Measurements from ENCODE around the gene GRAP2.

Gene GRAP2

GRCh38 chr22:39997421-39997820 lies 96.5 kb downstream of the GRAP2 start:
- no peak for DNase-seq

DNA sequence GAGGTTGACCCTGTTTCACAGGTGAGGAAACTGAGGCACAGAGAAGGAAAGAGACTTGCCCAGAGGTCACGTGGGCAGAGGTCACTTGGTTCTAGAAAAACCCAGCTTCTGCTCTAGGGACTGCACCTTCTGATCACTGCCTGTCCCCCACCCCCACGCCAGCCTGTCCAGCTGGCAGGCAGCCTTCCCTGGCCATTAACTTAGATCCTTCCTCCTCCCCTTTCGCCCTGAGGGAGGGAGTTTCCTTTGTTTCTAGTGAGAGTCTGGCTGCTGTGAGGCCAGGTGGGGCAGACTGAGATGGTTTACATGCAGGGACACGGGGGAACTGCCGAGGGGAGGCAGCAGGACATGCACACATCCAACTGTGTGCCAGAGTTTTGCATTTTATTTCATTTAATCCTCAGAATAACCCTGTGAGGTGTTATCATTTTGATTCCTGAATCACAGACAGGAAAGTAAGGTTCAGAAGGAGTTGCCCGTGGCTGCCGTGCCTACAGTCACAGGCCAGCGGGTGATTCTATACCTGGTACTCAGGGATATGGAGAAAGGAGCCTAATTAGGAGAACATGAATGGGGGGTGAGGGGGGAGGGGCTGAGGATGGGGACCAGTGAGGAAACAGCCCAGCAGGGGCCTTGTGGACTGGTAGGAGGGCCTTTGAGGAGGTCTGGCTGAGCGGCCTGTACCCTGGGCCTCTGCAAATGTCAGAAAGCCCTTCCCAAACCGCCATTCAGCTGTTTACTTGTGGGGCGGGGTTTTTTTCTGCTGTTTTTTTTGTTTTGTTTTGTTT lies 97.2 kb downstream of the GRAP2 start:
- peak; percentile 16 for DNase-seq

DNA sequence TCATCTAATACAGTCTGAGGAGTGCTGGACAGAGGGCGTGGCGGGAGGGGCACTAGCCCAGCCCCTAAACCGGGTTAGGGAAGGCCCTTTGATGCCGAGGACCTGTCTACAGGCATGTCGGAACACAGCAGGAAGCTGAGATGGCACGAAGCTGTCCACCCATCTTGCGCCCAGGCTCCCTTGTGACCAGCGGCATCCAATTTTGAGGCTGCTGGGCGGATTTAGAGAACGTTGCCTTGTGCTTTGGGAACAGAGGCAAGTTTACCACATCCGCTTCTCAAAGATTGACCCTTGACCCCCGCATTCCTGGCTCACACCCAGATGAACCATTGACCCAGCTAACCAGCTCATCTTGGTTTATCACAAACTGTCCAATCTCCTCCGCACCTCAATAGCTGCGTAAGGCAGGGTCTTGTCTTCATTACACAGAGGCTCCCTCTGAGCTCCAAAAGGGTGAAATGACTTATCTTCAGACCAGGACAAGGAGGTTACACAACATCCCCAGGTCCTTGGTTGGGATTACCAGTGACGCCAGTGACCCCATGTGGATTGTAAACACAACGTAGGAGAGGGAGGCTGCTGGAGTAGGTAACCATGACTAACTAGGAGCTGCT lies 98.4 kb downstream of the GRAP2 start:
- no peak for DNase-seq

- no peak for DNase-seq
Measured at GRCh38 chr22:40000171-40000570, 99.3 kb downstream of the GRAP2 start.

GRCh38 chr22:40001106-40001505 lies 100.2 kb downstream of the GRAP2 start:
- DNase-seq: no peak

DNA sequence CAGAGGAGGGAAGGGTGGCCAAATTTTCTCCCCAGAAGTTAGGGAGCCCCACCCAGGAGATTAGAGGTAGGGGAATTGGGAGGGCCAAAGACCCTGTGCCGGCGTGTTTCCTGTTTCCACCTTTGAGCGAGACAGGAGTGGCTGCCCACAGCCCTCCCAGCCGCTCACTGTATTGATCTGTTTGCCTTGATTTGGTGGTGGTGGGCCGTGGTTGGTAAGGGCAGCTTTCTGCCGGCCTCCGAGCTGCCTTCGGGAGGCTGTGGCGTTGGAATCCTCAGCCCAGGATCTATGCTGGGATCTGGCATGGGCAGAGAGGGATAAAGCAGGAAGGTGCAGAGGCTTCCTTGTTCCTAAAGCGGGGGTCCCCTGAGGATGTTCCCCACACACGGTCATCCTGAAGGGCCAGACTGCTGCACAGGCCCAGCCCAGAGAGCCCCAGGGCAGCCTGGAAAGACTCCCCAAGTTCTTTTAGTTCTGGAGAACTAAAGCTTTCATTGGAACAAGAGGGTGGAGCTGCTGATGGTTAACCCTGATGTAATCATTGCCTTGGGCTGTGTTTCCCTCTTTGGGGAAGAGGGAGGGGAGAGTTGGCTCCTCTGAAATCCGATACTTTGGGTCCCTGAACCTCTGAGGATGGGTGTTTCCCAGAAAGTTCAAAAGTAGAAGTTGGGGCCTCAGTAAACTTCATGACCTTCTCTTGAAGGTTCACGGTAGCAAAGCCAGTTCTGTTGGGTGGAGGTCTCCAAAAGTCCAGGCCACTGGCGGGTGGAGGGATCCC lies 101.1 kb downstream of the GRAP2 start:
- no peak for DNase-seq

GRCh38 chr22:40002935-40003715 lies 102.2 kb downstream of the GRAP2 start:
- no peak for DNase-seq

GRCh38 chr22:40004836-40005235 lies 104.0 kb downstream of the GRAP2 start:
- no peak for DNase-seq

DNA sequence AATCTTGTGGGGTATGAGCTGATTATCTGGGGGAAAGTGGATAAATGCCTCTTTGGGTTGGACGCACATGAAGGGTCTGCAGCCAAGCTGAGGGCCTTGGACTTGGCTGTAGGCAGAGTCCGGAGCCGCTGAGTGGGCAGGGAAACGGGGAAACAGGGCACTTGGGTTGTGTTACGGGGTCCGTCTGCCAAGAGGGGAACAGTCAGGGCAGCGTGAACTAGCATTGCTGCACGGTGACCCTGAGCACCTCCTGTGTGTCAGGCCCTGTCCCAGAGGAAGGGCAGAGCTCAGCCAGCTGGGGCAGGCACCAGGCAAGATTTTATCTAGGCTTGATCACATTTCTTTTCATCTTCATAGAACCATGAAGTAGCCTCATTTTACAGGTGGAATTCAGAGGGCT lies 105.8 kb downstream of the GRAP2 start:
- DNase-seq: no peak

DNA sequence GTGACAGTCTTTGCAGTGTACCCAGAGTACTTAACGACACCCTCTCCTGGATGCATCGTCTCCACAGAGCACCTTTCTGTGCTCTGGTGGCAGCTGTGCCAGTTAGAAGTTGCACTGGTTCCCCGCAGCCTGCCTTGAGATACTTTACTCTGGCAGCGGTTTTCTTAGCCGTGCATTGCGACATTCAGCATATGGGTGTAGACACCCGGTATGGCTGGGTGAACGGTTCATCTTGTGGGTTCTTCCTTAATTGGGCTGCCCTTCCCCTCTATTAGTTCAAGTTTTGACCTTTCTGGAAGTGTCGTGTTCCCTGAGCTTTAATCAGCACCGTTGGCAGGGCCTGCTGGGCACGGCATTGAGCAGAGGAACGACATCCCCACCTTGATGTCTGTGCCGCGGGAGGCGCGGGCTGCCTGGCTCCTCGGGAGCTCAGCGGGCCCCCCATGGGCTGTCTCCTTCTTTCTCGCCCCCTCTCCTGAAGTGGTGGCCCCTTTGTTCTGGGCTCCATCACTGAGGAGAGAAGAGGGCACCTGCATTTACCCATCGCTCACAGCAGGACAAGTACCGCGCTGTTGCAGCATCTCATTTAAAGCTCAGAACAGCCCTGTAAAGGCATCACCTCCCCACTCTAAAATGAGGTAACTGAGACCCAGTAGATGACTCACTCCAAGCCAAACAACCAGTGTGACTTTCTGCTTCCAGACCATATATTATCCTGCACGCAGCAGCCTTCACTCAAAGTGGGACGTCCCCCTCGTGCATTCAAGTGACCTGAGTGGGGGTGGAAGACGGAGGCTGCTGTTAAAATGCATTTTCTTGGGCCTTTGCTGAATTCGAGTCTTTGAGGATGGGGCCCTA lies 107.2 kb downstream of the GRAP2 start:
- DNase-seq: no peak

GRCh38 chr22:40008726-40009291 lies 107.9 kb downstream of the GRAP2 start:
- no peak for DNase-seq

DNA sequence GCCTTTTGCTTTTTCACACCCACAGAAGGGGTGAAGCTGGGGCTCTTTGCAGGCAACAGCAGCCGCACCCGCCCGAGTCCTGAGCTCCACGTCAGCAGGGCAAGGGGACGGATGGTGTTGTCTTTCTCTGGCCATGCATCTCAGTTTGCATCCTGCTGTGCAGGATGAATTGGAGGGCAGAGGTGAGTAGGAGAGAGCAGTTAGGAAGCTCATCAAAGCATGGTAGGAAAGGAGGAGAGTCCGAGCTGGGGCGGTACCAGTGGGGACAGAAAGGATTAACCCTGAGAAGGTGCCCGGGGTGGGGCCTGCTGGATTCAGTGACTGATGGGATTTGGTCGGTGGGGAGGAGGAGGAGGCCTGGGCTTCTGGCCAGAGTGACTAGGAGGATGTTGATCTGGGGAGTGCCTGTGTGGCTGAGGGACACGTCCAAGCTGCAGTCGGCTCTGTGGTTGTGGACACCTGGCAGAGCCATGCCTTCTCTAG lies 108.4 kb downstream of the GRAP2 start:
- peak; percentile 40 for DNase-seq

- no peak for DNase-seq
Measured at GRCh38 chr22:40009951-40010671, 109.2 kb downstream of the GRAP2 start.

GRCh38 chr22:40010746-40011145 lies 109.9 kb downstream of the GRAP2 start:
- no peak for DNase-seq

DNA sequence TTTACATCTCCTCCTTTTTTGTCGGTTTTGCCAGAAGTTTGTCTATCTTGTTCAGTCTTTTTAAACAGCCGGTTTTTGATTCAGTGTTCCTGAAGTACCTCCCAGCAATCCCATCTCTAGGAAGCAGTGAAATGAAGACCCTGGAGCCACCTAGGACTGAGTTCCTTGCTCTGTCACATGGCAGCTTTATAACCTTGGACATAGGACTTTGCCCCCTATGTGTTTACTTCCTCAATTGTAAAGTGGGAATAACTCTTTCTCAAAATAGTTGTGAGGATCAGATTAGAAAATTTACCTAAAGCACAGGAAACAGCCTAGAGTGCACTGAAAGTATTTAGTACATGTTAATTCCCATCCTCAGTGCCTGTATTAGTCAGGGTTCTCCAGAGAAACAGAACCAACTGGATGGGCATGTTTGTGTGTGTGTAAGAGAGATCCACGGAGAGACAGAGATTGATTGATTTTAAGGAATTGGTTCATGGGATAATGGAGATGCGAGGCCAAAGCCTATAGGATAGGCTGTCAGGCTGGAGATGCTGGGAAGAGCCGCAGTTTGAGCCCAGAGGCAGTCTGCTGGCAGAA lies 113.9 kb downstream of the GRAP2 start:
- no peak for DNase-seq

DNA sequence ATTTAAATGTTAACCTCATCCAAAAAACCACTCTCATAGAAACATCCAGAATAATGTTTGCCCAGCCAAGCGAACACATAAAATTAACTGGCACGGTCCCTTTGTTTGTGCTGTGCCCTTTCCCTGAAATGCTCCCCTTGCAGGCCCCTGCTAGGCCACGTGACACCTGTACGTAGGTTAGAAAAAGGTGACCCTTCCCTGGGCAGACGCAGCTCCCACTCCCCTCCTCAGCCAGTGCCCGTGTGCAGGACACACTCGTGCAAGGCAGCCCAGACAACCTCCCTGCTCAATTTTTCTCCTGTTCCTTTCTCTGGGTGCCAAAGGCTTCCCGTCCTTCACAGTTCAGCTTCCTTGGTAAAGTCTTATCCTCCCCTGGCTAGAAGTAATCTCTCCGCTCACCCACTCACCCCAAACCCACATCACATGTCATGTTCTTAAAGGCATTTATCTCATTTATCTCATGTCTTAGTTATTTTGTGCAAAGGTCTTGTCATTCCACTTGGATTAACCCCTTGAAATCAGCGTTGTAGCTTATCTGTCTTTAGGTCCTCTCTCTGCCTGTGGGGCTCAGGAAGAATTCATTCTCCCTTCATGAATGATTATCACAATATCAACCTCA lies 114.6 kb downstream of the GRAP2 start:
- DNase-seq: no peak

DNA sequence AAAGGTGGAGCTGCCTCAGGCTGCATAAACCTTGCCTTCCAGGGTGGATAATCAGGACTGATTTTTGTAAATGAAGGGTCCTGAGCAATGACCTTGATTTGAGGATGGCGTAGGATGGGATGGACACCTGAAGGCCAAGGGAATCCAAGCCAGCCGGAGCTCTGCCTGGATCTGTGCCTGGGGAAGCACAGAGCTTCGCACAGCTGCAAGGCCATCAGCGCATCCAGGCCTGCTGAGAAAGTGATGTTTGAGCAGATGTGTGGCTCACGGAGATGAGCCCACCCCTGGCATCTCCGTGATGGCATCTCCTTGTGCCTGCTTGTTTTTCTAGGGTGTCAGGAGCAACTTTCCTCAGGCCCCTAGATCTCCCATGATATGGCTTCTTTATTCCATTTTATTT lies 117.2 kb downstream of the GRAP2 start:
- DNase-seq: no peak

DNA sequence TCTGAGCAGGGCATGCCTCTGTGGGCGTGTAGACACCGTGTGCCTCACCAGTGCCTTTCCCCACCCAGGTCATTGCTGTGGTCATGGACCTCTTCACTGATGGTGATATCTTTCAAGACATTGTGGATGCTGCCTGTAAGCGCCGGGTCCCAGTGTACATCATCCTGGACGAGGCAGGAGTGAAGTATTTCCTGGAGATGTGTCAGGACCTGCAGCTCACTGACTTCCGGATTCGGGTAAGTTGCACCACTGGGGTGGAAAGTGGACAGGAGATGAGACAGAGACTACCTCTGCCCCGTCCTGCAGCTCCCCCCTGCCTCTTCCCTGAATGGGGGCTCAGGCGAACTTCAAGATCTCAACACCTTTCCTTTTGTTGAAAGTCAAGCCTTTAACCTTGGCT lies 118.2 kb downstream of the GRAP2 start:
- no peak for DNase-seq

GRCh38 chr22:40020956-40021355 lies 120.1 kb downstream of the GRAP2 start:
- no peak for DNase-seq

DNA sequence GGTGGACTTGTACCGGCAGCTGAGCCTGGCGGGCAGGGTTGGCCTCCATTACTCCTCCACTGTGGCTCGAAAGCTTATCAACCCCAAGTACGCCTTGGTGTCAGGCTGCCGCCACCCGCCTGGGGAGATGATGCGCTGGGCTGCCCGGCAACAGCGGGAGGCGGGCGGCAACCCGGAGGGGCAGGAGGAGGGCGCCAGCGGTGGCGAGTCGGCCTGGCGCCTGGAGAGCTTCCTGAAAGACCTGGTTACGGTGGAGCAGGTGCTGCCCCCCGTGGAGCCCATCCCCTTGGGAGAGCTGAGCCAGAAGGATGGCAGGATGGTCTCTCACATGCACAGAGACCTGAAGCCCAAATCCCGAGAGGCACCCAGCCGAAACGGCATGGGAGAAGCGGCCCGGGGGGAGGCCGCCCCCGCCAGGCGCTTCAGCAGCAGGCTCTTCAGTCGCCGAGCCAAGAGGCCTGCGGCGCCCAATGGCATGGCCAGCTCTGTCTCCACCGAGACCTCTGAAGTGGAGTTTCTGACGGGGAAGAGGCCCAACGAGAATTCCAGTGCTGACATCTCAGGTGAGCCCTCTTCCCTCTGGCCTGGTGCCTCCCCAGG lies 120.6 kb downstream of the GRAP2 start:
- DNase-seq: no peak
